A549 (cell line): Measurements from ENCODE around the gene IL4I1.

Experiments used
- CHD2 ChIP-seq: fragments of 150-350 bp; IDR thresholded peaks from 2 replicates; pipeline ENCODE4 v1.6.1; 2014; ENCODE audit warnings: low read length; ENCODE audit not compliant: partially characterized antibody
- EP300 ChIP-seq, 2 experiments: fragments of >200 bp; sonication (Bioruptor Twin); formaldehyde crosslinking; IDR thresholded peaks; 2 replicates in 1 of 2; 3 replicates in 1 of 2; pipeline ENCODE4 v1.6.1; 2016 to 2017
- POLR2A ChIP-seq: IDR thresholded peaks from 2 replicates; pipeline ENCODE4 v1.6.1; 2012; ENCODE audit warnings: mild to moderate bottlenecking, low read length
- RCOR1 ChIP-seq: fragments of 150-350 bp; IDR thresholded peaks from 2 replicates; pipeline ENCODE4 v1.6.1; 2014; ENCODE audit warnings: antibody characterized with exemption, low read length, low read depth
- TF ChIP-seq, protein P1 (sequence below): fragments of >200 bp; sonication (Bioruptor Twin); formaldehyde crosslinking; IDR thresholded peaks from 3 replicates; pipeline ENCODE4 v1.5.1; 2016
- TF ChIP-seq, protein P2 (sequence below): fragments of 450-650 bp; IDR thresholded peaks from 2 replicates; pipeline ENCODE4 v1.6.1; 2014; ENCODE audit warnings: antibody characterized with exemption
- TF ChIP-seq, protein P3 (sequence below): IDR thresholded peaks from 2 replicates; pipeline ENCODE4 v1.6.1; 2012

DNA sequence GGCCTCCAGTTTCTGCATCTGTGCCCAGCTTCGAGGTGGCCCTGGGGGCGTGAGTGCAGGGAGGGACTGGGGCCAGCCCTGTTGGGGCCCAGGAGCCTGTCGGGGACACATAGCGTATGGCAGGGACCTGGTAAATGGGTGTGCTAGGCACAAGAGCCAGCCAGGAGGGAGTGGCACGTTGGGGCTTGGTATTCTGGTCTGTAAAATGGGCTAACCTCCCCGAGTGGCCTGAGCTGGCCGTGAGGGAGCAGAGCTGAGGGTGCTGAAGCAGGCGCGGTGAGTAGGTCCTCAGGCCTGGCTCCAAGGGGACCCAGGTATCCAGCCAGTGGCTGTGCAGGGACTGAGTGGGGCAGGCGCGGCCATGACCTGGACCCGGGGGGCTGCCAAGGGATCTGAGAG, 41.4 kb downstream of the IL4I1 start:
- TF ChIP-seq, protein P1, sequence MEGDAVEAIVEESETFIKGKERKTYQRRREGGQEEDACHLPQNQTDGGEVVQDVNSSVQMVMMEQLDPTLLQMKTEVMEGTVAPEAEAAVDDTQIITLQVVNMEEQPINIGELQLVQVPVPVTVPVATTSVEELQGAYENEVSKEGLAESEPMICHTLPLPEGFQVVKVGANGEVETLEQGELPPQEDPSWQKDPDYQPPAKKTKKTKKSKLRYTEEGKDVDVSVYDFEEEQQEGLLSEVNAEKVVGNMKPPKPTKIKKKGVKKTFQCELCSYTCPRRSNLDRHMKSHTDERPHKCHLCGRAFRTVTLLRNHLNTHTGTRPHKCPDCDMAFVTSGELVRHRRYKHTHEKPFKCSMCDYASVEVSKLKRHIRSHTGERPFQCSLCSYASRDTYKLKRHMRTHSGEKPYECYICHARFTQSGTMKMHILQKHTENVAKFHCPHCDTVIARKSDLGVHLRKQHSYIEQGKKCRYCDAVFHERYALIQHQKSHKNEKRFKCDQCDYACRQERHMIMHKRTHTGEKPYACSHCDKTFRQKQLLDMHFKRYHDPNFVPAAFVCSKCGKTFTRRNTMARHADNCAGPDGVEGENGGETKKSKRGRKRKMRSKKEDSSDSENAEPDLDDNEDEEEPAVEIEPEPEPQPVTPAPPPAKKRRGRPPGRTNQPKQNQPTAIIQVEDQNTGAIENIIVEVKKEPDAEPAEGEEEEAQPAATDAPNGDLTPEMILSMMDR, result no peak
- TF ChIP-seq, protein P2, sequence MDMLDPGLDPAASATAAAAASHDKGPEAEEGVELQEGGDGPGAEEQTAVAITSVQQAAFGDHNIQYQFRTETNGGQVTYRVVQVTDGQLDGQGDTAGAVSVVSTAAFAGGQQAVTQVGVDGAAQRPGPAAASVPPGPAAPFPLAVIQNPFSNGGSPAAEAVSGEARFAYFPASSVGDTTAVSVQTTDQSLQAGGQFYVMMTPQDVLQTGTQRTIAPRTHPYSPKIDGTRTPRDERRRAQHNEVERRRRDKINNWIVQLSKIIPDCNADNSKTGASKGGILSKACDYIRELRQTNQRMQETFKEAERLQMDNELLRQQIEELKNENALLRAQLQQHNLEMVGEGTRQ, result no peak
- TF ChIP-seq POLR2A (no peak), RCOR1 (no peak), CHD2 (no peak), EP300 (IDR thresholded peaks at IDR 0.05) (no peak)
- TF ChIP-seq, protein P3, sequence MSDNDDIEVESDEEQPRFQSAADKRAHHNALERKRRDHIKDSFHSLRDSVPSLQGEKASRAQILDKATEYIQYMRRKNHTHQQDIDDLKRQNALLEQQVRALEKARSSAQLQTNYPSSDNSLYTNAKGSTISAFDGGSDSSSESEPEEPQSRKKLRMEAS, result no peak
